ENCODE data around the gene NDUFS8.

NDUFS8 gene

GRCh38 chr11:68074584-68075352 is 44.3 kb downstream of the NDUFS8 start:
- H3K4me3 ChIP-seq (ENCODE audit: low read length) = no peak overlapping the region
- no peak for TF ChIP-seq ZNF274 (IDR thresholded peaks at IDR 0.05; ENCODE audit: low read depth, low read length)

GRCh38 chr11:68076371-68077042 is 46.0 kb downstream of the NDUFS8 start:
- TF ChIP-seq ZNF274 (IDR thresholded peaks at IDR 0.05; ENCODE audit: low read depth, low read length) = no peak
- H3K4me3 ChIP-seq (ENCODE audit: low read length) = no peak overlapping the region

- H3K4me3 ChIP-seq (ENCODE audit: low read length) = no peak overlapping the region
- TF ChIP-seq ZNF274 (IDR thresholded peaks at IDR 0.05; ENCODE audit: low read depth, low read length) = no peak
Measured at GRCh38 chr11:68077617-68078582, 47.4 kb downstream of the NDUFS8 start.

- H3K4me3 ChIP-seq (ENCODE audit: low read length) = no peak overlapping the region
- no peak for TF ChIP-seq ZNF274 (IDR thresholded peaks at IDR 0.05; ENCODE audit: low read depth, low read length)
Measured at GRCh38 chr11:68080860-68081259, 50.4 kb downstream of the NDUFS8 start.

- TF ChIP-seq ZNF274 (IDR thresholded peaks at IDR 0.05; ENCODE audit: low read depth, low read length) = no peak
- no peak overlapping the region for H3K4me3 ChIP-seq (ENCODE audit: low read length)
Measured at GRCh38 chr11:68081691-68082090, 51.2 kb downstream of the NDUFS8 start.

- TF ChIP-seq ZNF274 (IDR thresholded peaks at IDR 0.05; ENCODE audit: low read depth, low read length) = no peak
- no peak overlapping the region for H3K4me3 ChIP-seq (ENCODE audit: low read length)
Measured at GRCh38 chr11:68082481-68082880, 52.0 kb downstream of the NDUFS8 start.

GRCh38 chr11:68083517-68083916 is 53.0 kb downstream of the NDUFS8 start:
- no peak overlapping the region for H3K4me3 ChIP-seq (ENCODE audit: low read length)
- no peak for TF ChIP-seq ZNF274 (IDR thresholded peaks at IDR 0.05; ENCODE audit: low read depth, low read length)

Measured in GM08714 (cell line).